ENCODE measurements around the gene LCLAT1.
A peak's percentile ranks its signal among the peaks of the same experiment; 100 is the strongest.
"Not testable (repeated sequence)": the region's sequence is repeated elsewhere in the genome, so short reads cannot be mapped to it uniquely, and the experiment has no call there.

Gene LCLAT1

GRCh38 chr2:30591186-30591585 is 144.1 kb downstream of the LCLAT1 start:
- ATAC-seq (no peak), DNase-seq (ENCODE audit: low spot score in 2 of 2) (no peak)
- H3K27ac Mint-ChIP-seq, result no peak overlapping the region
- H3K9me3 Mint-ChIP-seq, result no peaks in the 10 kb centered on the region
- H3K4me3 Mint-ChIP-seq, result no peak overlapping the region
- H3K36me3 Mint-ChIP-seq, result peaks cover 6% of the 10 kb centered on the region
- H3K4me1 Mint-ChIP-seq, result no peaks in the 10 kb centered on the region

- H3K27ac Mint-ChIP-seq, result no peak overlapping the region
- ATAC-seq (no peak), DNase-seq (ENCODE audit: low spot score in 2 of 2) (no peak)
- no peaks in the 10 kb centered on the region for H3K4me1 Mint-ChIP-seq
- no peaks in the 10 kb centered on the region for H3K36me3 Mint-ChIP-seq
- H3K9me3 Mint-ChIP-seq, result peaks cover 13% of the 10 kb centered on the region
- H3K4me3 Mint-ChIP-seq, result no peak overlapping the region
These were observed 154.3 kb downstream of the LCLAT1 start for GRCh38 chr2:30601375-30601774.

- Mint-ChIP-seq H3K4me3 (no peak overlapping the region), H3K4me1 (no peaks in the 10 kb centered on the region), H3K9me3 (peaks cover 1% of the 10 kb centered on the region), H3K27ac (no peak overlapping the region), H3K36me3 (no peaks in the 10 kb centered on the region)
- ATAC-seq (no peak), DNase-seq (ENCODE audit: low spot score in 2 of 2) (no peak)
These were observed 158.2 kb downstream of the LCLAT1 start for GRCh38 chr2:30605197-30605596.

- ATAC-seq, result no peak
- no peaks in the 10 kb centered on the region for H3K9me3 Mint-ChIP-seq
- H3K27ac Mint-ChIP-seq, result no peak overlapping the region
- DNase-seq (ENCODE audit: low spot score in 2 of 2), result no peak
- H3K4me3 Mint-ChIP-seq, result no peak overlapping the region
- H3K36me3 Mint-ChIP-seq, result no peaks in the 10 kb centered on the region
- no peaks in the 10 kb centered on the region for H3K4me1 Mint-ChIP-seq
These were observed 161.6 kb downstream of the LCLAT1 start for GRCh38 chr2:30608643-30609042.

GRCh38 chr2:30611583-30611982 is 164.5 kb downstream of the LCLAT1 start:
- Mint-ChIP-seq H3K36me3 (no peaks in the 10 kb centered on the region), H3K4me1 (peaks cover 8% of the 10 kb centered on the region), H3K9me3 (no peaks in the 10 kb centered on the region), H3K27ac (no peak overlapping the region), H3K4me3 (no peak overlapping the region)
- DNase-seq (ENCODE audit: low spot score in 2 of 2) (no peak), ATAC-seq (no peak)

GRCh38 chr2:30612371-30612770 is 165.3 kb downstream of the LCLAT1 start:
- ATAC-seq (no peak), DNase-seq (ENCODE audit: low spot score in 2 of 2) (no peak)
- peaks cover 8% of the 10 kb centered on the region for H3K4me1 Mint-ChIP-seq
- H3K9me3 Mint-ChIP-seq, result no peaks in the 10 kb centered on the region
- H3K4me3 Mint-ChIP-seq, result no peak overlapping the region
- no peaks in the 10 kb centered on the region for H3K36me3 Mint-ChIP-seq
- no peak overlapping the region for H3K27ac Mint-ChIP-seq

GRCh38 chr2:30613001-30613400 is 166.0 kb downstream of the LCLAT1 start:
- peaks cover 8% of the 10 kb centered on the region for H3K4me1 Mint-ChIP-seq
- H3K36me3 Mint-ChIP-seq, result no peaks in the 10 kb centered on the region
- H3K9me3 Mint-ChIP-seq, result no peaks in the 10 kb centered on the region
- no peak for DNase-seq (ENCODE audit: low spot score in 2 of 2)
- no peak overlapping the region for H3K4me3 Mint-ChIP-seq
- H3K27ac Mint-ChIP-seq, result no peak overlapping the region
- ATAC-seq, result no peak

GRCh38 chr2:30614227-30614626 is 167.2 kb downstream of the LCLAT1 start:
- not testable (repeated sequence) for ATAC-seq; DNase-seq (ENCODE audit: low spot score in 2 of 2); H3K36me3 Mint-ChIP-seq; H3K27ac Mint-ChIP-seq; H3K4me3 Mint-ChIP-seq; H3K9me3 Mint-ChIP-seq; H3K4me1 Mint-ChIP-seq

- H3K4me1 Mint-ChIP-seq, result peaks cover 8% of the 10 kb centered on the region
- DNase-seq (ENCODE audit: low spot score in 2 of 2) (no peak), ATAC-seq (no peak)
- no peak overlapping the region for H3K27ac Mint-ChIP-seq
- no peaks in the 10 kb centered on the region for H3K36me3 Mint-ChIP-seq
- no peaks in the 10 kb centered on the region for H3K9me3 Mint-ChIP-seq
- H3K4me3 Mint-ChIP-seq, result no peak overlapping the region
These were observed 168.9 kb downstream of the LCLAT1 start for GRCh38 chr2:30615926-30616325.

- H3K27ac Mint-ChIP-seq, result no peak overlapping the region
- H3K4me3 Mint-ChIP-seq, result no peak overlapping the region
- H3K36me3 Mint-ChIP-seq, result peaks cover 5% of the 10 kb centered on the region
- ATAC-seq (no peak), DNase-seq (ENCODE audit: low spot score in 2 of 2) (no peak)
- H3K4me1 Mint-ChIP-seq, result peaks cover 5% of the 10 kb centered on the region
- H3K9me3 Mint-ChIP-seq, result no peaks in the 10 kb centered on the region
These were observed 173.1 kb downstream of the LCLAT1 start for GRCh38 chr2:30620102-30620501.

GRCh38 chr2:30621836-30622235 is 174.8 kb downstream of the LCLAT1 start:
- Mint-ChIP-seq H3K27ac (no peak overlapping the region), H3K4me1 (peaks cover 13% of the 10 kb centered on the region), H3K36me3 (peaks cover 5% of the 10 kb centered on the region), H3K9me3 (no peaks in the 10 kb centered on the region), H3K4me3 (no peak overlapping the region)
- DNase-seq (ENCODE audit: low spot score in 2 of 2) (no peak), ATAC-seq (no peak)

GRCh38 chr2:30622452-30622851 is 175.4 kb downstream of the LCLAT1 start:
- Mint-ChIP-seq H3K27ac (no peak overlapping the region), H3K9me3 (no peaks in the 10 kb centered on the region), H3K4me1 (peaks cover 13% of the 10 kb centered on the region), H3K36me3 (peaks cover 5% of the 10 kb centered on the region), H3K4me3 (no peak overlapping the region)
- DNase-seq (ENCODE audit: low spot score in 2 of 2), result no peak
- ATAC-seq, result no peak

- peaks cover 13% of the 10 kb centered on the region for H3K4me1 Mint-ChIP-seq
- H3K9me3 Mint-ChIP-seq, result no peaks in the 10 kb centered on the region
- peaks cover 11% of the 10 kb centered on the region for H3K36me3 Mint-ChIP-seq
- H3K27ac Mint-ChIP-seq, result peak overlapping the region; percentile 15
- ATAC-seq (no peak), DNase-seq (ENCODE audit: low spot score in 2 of 2) (no peak)
- H3K4me3 Mint-ChIP-seq, result no peak overlapping the region
These were observed 178.2 kb downstream of the LCLAT1 start for GRCh38 chr2:30625276-30625675.

GRCh38 chr2:30625701-30626100 is 178.7 kb downstream of the LCLAT1 start:
- no peak overlapping the region for H3K27ac Mint-ChIP-seq
- ATAC-seq, result peak; percentile 70
- no peak for DNase-seq (ENCODE audit: low spot score in 2 of 2)
- H3K4me1 Mint-ChIP-seq, result peaks cover 13% of the 10 kb centered on the region
- no peak overlapping the region for H3K4me3 Mint-ChIP-seq
- H3K36me3 Mint-ChIP-seq, result peaks cover 11% of the 10 kb centered on the region
- no peaks in the 10 kb centered on the region for H3K9me3 Mint-ChIP-seq

- H3K4me1 Mint-ChIP-seq, result peaks cover 17% of the 10 kb centered on the region
- H3K27ac Mint-ChIP-seq, result no peak overlapping the region
- H3K36me3 Mint-ChIP-seq, result peaks cover 7% of the 10 kb centered on the region
These were observed 179.4 kb downstream of the LCLAT1 start for GRCh38 chr2:30626397-30626796.

GRCh38 chr2:30627151-30627550 is 180.1 kb downstream of the LCLAT1 start:
- Mint-ChIP-seq H3K4me1 (peaks cover 17% of the 10 kb centered on the region), H3K4me3 (no peak overlapping the region), H3K27ac (no peak overlapping the region), H3K36me3 (peaks cover 6% of the 10 kb centered on the region), H3K9me3 (no peaks in the 10 kb centered on the region)
- no peak for DNase-seq (ENCODE audit: low spot score in 2 of 2)
- no peak for ATAC-seq

More at GRCh38 chr2:30626397-30626796, 179.4 kb downstream of the LCLAT1 start:
- H3K9me3 Mint-ChIP-seq, result no peaks in the 10 kb centered on the region
- DNase-seq (ENCODE audit: low spot score in 2 of 2), result no peak
- no peak for ATAC-seq
- no peak overlapping the region for H3K4me3 Mint-ChIP-seq

- Mint-ChIP-seq H3K27ac (no peak overlapping the region), H3K4me1 (peaks cover 17% of the 10 kb centered on the region), H3K4me3 (no peak overlapping the region), H3K36me3 (peaks cover 6% of the 10 kb centered on the region), H3K9me3 (no peaks in the 10 kb centered on the region)
- DNase-seq (ENCODE audit: low spot score in 2 of 2) (no peak), ATAC-seq (no peak)
These were observed 181.3 kb downstream of the LCLAT1 start for GRCh38 chr2:30628341-30628740.

Data from stimulated activated effector memory CD8-positive, alpha-beta T cell treated with anti-CD3 and anti-CD28 coated beads, Interleukin-12 subunit alpha, Interleukin-12 subunit beta, amount 100 ng/mL, for 72 hours (primary cell).